ENCODE measurements around the gene ATAD5.
A peak's percentile ranks its signal among the peaks of the same experiment; 100 is the strongest.

The ATAD5 gene, protein sequence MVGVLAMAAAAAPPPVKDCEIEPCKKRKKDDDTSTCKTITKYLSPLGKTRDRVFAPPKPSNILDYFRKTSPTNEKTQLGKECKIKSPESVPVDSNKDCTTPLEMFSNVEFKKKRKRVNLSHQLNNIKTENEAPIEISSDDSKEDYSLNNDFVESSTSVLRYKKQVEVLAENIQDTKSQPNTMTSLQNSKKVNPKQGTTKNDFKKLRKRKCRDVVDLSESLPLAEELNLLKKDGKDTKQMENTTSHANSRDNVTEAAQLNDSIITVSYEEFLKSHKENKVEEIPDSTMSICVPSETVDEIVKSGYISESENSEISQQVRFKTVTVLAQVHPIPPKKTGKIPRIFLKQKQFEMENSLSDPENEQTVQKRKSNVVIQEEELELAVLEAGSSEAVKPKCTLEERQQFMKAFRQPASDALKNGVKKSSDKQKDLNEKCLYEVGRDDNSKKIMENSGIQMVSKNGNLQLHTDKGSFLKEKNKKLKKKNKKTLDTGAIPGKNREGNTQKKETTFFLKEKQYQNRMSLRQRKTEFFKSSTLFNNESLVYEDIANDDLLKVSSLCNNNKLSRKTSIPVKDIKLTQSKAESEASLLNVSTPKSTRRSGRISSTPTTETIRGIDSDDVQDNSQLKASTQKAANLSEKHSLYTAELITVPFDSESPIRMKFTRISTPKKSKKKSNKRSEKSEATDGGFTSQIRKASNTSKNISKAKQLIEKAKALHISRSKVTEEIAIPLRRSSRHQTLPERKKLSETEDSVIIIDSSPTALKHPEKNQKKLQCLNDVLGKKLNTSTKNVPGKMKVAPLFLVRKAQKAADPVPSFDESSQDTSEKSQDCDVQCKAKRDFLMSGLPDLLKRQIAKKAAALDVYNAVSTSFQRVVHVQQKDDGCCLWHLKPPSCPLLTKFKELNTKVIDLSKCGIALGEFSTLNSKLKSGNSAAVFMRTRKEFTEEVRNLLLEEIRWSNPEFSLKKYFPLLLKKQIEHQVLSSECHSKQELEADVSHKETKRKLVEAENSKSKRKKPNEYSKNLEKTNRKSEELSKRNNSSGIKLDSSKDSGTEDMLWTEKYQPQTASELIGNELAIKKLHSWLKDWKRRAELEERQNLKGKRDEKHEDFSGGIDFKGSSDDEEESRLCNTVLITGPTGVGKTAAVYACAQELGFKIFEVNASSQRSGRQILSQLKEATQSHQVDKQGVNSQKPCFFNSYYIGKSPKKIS (N-terminal part only)

DNA sequence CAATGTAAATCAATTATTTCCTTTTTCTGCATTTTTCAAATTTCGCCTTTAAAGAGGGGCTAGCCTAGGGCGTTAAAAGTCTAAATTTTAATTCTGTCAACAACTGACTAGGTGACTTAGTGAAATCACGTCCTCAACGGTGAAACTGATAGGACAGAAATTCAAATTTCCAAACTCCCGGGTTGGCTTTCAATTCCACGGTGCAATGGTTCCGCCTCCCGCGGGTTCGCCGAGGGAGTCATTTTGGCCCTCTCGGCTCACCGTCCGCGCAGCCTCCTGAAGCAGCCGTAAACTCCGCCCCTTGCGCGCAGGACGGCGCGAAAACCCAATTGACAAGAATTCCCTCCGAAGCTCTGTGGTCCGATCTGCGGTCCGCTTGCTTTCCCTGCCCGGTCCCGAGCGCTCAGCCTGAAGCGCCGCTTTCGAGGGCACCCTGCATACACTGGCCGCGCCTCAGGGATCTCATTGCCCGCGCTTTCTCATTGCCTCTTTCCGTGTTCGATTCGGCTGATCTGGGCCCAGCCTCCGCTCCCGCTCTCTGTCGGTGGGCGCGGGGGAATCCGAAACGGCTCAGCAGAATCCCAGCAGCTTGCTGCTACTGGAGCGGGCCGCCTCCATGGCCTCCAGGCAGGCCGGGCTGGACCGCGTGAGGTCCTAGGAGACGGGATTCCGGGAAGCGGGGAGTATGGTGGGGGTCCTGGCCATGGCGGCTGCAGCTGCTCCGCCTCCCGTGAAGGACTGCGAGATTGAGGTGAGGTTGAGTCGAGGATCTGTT, at the start of gene ATAD5:
TSS of gene ATAD5 (plus strand) at position 304 of the 775 bp plus-strand sequence. CDS start at position 686, 382 bp downstream.
- TF ChIP-seq Cebpa-rat (IDR thresholded peaks at IDR 0.05) = no peak
- H3K27me3 ChIP-seq = no peaks in the 10 kb centered on the region
- H3K27ac ChIP-seq = peak within 1 kb of the TSS; percentile 93
- H3K4me3 ChIP-seq = peak within 1 kb of the TSS; percentile 94
- H3K36me3 ChIP-seq = peaks cover 30% of the 10 kb centered on the region
- peaks cover 23% of the 10 kb centered on the region for H3K4me1 ChIP-seq
- peak within 1 kb of the TSS; percentile 97 for H3K9ac ChIP-seq
- H4K20me1 ChIP-seq = peaks cover 13% of the 10 kb centered on the region
- H3K9me3 ChIP-seq = no peaks in the 10 kb centered on the region
- H3K4me2 ChIP-seq = peak within 1 kb of the TSS; percentile 85

DNA sequence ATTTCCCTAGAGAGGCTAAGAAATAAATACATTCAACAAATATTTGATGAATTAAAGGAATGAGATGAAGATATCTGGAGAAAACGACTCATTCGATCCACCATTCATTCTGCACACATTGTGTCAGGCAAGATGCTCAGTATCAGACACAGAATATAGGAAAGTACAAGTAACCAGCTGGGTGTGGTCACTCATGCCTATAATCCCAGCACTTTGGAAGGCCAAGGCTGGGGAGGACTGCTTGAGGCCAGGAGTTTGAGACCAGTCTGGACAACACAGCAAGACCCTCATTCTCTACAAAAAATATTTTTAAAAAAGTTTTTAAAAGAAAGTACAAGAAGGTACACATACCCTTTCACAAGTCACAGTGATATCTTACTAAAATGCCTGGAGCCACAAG, 49.6 kb upstream of the ATAD5 start:
- Histone ChIP-seq H3K4me2 (no peak overlapping the region), H4K20me1 (no peaks in the 10 kb centered on the region), H3K27me3 (no peaks in the 10 kb centered on the region), H3K9ac (no peak overlapping the region), H3K9me3 (no peaks in the 10 kb centered on the region), H3K4me1 (peaks cover 9% of the 10 kb centered on the region; the same call in 1 of the 2 replicates), H3K4me3 (no peak overlapping the region), H3K27ac (no peak overlapping the region), H3K36me3 (peaks cover 79% of the 10 kb centered on the region)
- no peak for TF ChIP-seq Cebpa-rat (IDR thresholded peaks at IDR 0.05)

DNA sequence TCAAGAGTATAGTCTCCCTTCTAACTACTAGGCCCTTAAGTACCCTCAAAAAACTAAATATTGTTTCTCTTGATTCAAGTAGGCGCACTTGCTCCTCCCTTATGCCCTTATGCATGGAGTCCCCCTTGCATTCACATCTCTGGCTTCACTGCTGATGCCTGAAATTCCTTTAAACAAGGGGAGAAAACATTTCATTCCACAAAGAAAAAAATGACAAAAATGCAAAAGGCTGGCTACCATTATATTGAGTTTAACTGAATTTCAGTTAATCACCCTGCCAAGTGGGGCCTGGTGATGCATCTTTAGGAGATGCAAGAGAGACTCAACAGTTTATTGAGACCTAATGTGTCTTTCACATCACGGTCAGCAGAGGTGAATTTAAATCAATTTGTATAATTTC, 42.8 kb upstream of the ATAD5 start:
- no peak overlapping the region for H3K4me3 ChIP-seq
- H3K9ac ChIP-seq = no peak overlapping the region
- H3K36me3 ChIP-seq = peaks cover 100% of the 10 kb centered on the region
- H3K4me1 ChIP-seq = 0 out of 2 replicates have a peak, but pooled peaks cover 6% of the 10 kb centered on the region
- no peaks in the 10 kb centered on the region; the same call in 1 of the 2 replicates for H4K20me1 ChIP-seq
- no peaks in the 10 kb centered on the region for H3K9me3 ChIP-seq
- no peak for TF ChIP-seq Cebpa-rat (IDR thresholded peaks at IDR 0.05)
- H3K4me2 ChIP-seq = no peak overlapping the region
- no peaks in the 10 kb centered on the region for H3K27me3 ChIP-seq
- no peak overlapping the region for H3K27ac ChIP-seq

DNA sequence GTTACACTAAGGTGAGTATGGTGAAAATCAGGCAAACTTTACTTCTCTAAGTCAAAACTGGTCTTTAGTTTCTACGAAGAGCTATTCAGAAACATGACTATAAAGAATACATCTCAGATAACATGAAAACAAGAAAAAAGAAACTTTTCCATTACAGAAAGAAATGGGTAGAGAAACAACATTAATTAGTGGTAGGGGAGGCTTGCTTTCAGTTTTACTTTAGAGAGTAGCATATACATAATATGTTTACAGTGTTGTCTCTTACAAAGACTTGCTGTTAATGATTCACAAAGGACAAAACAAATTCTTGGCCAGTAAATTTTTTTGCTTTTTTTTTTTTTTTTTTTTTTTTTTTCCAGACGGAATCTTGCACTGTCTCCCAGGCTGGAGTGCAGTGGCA, 41.5 kb upstream of the ATAD5 start:
- H3K9me3 ChIP-seq = no peaks in the 10 kb centered on the region
- no peak overlapping the region for H3K4me3 ChIP-seq
- H3K36me3 ChIP-seq = peaks cover 100% of the 10 kb centered on the region
- H3K27me3 ChIP-seq = no peaks in the 10 kb centered on the region
- H3K9ac ChIP-seq = no peak overlapping the region
- no peak overlapping the region for H3K4me2 ChIP-seq
- no peak for TF ChIP-seq Cebpa-rat (IDR thresholded peaks at IDR 0.05)
- no peak overlapping the region for H3K27ac ChIP-seq
- H3K4me1 ChIP-seq = 0 out of 2 replicates have a peak, but pooled peaks cover 6% of the 10 kb centered on the region
- no peaks in the 10 kb centered on the region; the same call in 1 of the 2 replicates for H4K20me1 ChIP-seq

DNA sequence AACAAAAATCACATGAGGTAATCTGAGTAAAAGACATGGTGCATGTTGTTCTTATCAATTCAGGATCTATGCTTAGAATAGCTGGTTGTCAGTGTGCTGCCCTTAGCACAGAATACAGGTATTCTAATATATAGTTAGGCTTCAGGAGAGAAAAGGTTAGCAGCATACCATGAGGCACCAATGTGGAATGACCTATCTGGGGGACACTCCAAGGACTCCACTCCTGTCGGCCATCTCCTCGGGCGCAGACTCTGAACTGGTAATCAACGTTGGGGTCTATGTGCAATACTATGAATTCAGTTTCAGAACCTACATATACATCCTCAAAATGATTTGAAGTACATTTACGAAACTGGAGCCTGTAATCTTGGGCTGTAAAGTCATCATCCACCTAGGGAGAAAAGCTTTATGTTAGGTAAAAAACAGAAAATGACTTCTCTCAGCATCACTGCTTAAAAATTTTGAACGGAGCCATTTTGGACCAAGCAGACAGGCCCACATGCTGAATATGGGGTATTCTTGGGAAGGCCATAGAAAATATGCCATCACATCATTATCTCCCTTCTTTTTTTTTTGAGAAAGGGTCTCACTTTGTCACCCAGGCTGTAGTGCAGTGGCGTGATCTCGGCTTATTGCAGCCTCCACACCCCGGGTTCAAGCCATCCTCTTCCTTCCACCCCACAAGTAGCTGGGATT, 38.3 kb upstream of the ATAD5 start:
- Histone ChIP-seq H3K4me1 (no peaks in the 10 kb centered on the region), H3K36me3 (peaks cover 99% of the 10 kb centered on the region), H4K20me1 (no peaks in the 10 kb centered on the region; the same call in 1 of the 2 replicates), H3K9me3 (no peaks in the 10 kb centered on the region), H3K4me2 (no peak overlapping the region), H3K27ac (no peak overlapping the region), H3K27me3 (no peaks in the 10 kb centered on the region), H3K9ac (no peak overlapping the region), H3K4me3 (no peak overlapping the region)
- no peak for TF ChIP-seq Cebpa-rat (IDR thresholded peaks at IDR 0.05)

DNA sequence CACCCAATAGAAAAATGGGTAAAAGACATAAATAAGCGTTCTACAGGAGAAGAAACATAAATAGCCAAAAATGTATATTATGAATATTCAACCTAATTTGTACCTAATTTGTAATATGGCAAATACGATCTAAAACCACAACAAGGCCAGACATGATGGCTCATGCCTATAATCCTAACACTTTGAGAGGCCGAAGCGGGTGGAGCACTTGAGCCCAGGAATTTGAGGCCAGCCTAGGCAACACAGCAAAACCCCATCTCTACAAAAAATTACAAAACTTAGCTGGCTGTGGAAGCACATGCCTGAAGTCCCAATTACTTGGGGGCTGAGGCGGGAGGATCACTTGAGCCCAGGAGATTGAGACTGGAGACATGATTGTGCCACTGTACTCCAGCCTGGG, 37.4 kb upstream of the ATAD5 start:
- Histone ChIP-seq H3K9me3 (no peaks in the 10 kb centered on the region), H3K4me2 (no peak overlapping the region), H3K9ac (no peak overlapping the region), H4K20me1 (no peaks in the 10 kb centered on the region; the same call in 1 of the 2 replicates), H3K36me3 (peaks cover 99% of the 10 kb centered on the region), H3K4me1 (no peaks in the 10 kb centered on the region), H3K4me3 (no peak overlapping the region), H3K27me3 (no peaks in the 10 kb centered on the region), H3K27ac (no peak overlapping the region)
- no peak for TF ChIP-seq Cebpa-rat (IDR thresholded peaks at IDR 0.05)

DNA sequence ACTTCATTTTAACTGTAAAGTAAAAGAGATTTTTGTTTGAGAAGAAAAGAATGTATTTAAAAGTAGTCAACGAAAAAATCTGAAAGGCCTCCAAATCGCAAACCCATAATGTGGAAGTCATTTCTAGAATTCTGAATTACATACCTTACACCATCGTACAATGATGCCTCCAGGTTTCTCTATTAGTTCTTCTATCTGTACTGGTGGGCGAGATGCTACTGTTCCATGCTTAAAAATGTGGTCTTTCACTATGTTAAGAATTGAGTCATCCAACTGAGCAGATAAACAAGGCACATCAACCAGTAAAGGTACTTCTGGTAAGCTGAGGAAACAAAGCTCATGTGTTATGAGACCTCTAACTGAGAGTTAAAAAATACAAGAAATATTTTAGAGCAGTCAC, 35.8 kb upstream of the ATAD5 start:
- Histone ChIP-seq H3K9me3 (no peaks in the 10 kb centered on the region), H4K20me1 (no peaks in the 10 kb centered on the region; the same call in 1 of the 2 replicates), H3K4me2 (no peak overlapping the region), H3K4me3 (no peak overlapping the region), H3K27me3 (no peaks in the 10 kb centered on the region), H3K9ac (no peak overlapping the region), H3K27ac (no peak overlapping the region), H3K36me3 (peaks cover 99% of the 10 kb centered on the region), H3K4me1 (no peaks in the 10 kb centered on the region)
- no peak for TF ChIP-seq Cebpa-rat (IDR thresholded peaks at IDR 0.05)

DNA sequence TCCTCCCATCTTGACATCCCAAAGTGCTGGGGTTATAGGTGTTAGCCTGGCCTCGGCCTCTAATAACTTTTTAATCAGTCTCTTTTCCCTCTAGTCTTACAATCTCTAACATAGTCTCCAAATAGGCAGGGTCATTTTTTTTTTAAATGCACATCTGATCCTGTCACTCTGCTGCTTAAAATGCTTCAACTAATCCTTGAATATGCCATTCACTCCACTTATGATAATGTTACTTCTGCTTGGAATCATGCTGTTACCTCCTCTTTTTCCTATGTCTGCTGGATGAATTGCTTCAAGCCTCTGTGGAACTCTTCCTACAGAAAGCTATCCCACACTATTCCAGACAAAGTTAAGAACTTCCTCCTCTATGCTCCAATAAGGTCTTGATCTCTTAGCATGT, 30.1 kb upstream of the ATAD5 start:
- H3K4me3 ChIP-seq = no peak overlapping the region
- no peak overlapping the region for H3K9ac ChIP-seq
- H3K36me3 ChIP-seq = peaks cover 88% of the 10 kb centered on the region
- H3K4me1 ChIP-seq = peaks cover 8% of the 10 kb centered on the region
- no peak overlapping the region for H3K27ac ChIP-seq
- H4K20me1 ChIP-seq = no peaks in the 10 kb centered on the region
- H3K27me3 ChIP-seq = no peaks in the 10 kb centered on the region
- no peak for TF ChIP-seq Cebpa-rat (IDR thresholded peaks at IDR 0.05)
- H3K9me3 ChIP-seq = peaks cover 4% of the 10 kb centered on the region; the same call in 1 of the 2 replicates
- no peak overlapping the region for H3K4me2 ChIP-seq

Data from BLaER1 (cell line).